HEK293 (cell line): Measurements from ENCODE around the gene RGS7.

Experiments used
- CTCF ChIP-seq: fragments of 450-650 bp; formaldehyde crosslinking; IDR thresholded peaks from 2 replicates; pipeline ENCODE4 v1.5.1; 2016; ENCODE audit warnings: missing biosample characterization, missing genetic modification characterization
- GLI4 ChIP-seq: fragments of 450-650 bp; formaldehyde crosslinking; IDR thresholded peaks from 2 replicates; pipeline ENCODE4 v1.5.1; 2016; ENCODE audit warnings: missing biosample characterization, missing genetic modification characterization
- GLIS1 ChIP-seq: fragments of 450-650 bp; formaldehyde crosslinking; IDR thresholded peaks from 2 replicates; pipeline ENCODE4 v1.5.1; 2016; ENCODE audit warnings: missing biosample characterization, missing genetic modification characterization
- MZF1 ChIP-seq: fragments of 450-650 bp; formaldehyde crosslinking; IDR thresholded peaks from 2 replicates; pipeline ENCODE4 v1.5.1; 2017; ENCODE audit warnings: missing biosample characterization, missing genetic modification characterization, borderline replicate concordance
- TCF7L2 ChIP-seq: IDR thresholded peaks from 2 replicates; pipeline ENCODE4 v1.6.1; 2011; ENCODE audit warnings: low read depth, mild to moderate bottlenecking, inconsistent platforms, low read length, moderate library complexity, borderline replicate concordance
- ZBTB20 ChIP-seq: fragments of 450-650 bp; formaldehyde crosslinking; IDR thresholded peaks from 2 replicates; pipeline ENCODE4 v1.5.1; 2016; ENCODE audit warnings: missing biosample characterization, missing genetic modification characterization
- ZNF610 ChIP-seq: fragments of 450-650 bp; formaldehyde crosslinking; IDR thresholded peaks from 2 replicates; pipeline ENCODE4 v1.5.1; 2016; ENCODE audit warnings: missing biosample characterization, missing genetic modification characterization, borderline replicate concordance

- TF ChIP-seq MZF1 (tag by site-specific recombination) (no peak), TCF7L2 (no peak), GLI4 (tag by site-specific recombination) (no peak), CTCF (tag by site-specific recombination) (no peak), ZNF610 (no peak), GLIS1 (tag by site-specific recombination) (no peak), ZBTB20 (tag by site-specific recombination) (no peak)
Measured at GRCh38 chr1:241109039-241109438, 248.0 kb downstream of the RGS7 start.
